Suppressor macrophage treated with lipopolysaccharide for 4 hours (primary cell): ENCODE data around the gene RELB.

Source experiments
- DNase-seq: peaks from one replicate; pipeline ENCODE4 v3.0.0-alpha.2; 2020

Gene RELB

DNA sequence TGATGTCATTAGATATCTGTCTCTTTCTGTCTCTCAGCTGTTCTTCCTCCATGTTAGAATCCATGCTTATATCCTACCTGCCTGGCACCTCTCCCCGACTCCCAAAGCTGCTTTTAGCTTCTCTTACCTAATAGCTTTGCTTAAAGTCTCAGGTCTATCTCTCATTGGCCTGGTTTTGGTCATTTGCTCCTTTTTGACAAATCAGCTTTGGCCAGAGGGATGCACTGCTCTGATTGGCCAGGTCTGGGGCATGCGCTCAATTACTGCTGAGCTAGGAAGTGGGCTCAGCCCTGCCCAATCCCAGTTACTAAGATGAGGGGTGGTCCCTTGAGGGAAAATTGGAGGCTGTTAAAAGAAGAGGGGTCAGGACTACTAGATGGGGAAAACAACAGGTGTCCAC is 26.1 kb downstream of the RELB start:
- no peak for DNase-seq

DNA sequence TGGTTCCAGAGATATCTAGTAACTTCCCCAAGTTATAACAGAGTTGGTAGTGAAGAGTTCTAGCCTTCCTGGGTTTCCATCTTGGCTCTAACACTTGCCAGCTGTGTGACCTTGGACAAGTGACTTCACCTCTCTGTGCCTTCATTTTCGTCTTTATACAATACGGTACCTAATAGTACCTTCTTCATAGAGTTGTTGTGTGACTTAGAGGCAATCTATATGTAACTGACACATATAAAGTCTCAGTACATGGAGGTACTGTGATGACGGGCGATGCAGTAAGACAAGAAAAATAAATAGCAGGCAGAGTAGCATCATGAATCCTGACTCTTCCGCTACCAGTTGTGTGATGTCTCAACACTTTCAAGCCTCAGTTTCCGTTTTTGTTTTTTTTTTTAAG is 29.6 kb downstream of the RELB start:
- no peak for DNase-seq

- DNase-seq: no peak
These were observed 31.2 kb downstream of the RELB start for GRCh38 chr19:45032421-45032820.

GRCh38 chr19:45035755-45036154 is 34.5 kb downstream of the RELB start:
- DNase-seq: no peak

DNA sequence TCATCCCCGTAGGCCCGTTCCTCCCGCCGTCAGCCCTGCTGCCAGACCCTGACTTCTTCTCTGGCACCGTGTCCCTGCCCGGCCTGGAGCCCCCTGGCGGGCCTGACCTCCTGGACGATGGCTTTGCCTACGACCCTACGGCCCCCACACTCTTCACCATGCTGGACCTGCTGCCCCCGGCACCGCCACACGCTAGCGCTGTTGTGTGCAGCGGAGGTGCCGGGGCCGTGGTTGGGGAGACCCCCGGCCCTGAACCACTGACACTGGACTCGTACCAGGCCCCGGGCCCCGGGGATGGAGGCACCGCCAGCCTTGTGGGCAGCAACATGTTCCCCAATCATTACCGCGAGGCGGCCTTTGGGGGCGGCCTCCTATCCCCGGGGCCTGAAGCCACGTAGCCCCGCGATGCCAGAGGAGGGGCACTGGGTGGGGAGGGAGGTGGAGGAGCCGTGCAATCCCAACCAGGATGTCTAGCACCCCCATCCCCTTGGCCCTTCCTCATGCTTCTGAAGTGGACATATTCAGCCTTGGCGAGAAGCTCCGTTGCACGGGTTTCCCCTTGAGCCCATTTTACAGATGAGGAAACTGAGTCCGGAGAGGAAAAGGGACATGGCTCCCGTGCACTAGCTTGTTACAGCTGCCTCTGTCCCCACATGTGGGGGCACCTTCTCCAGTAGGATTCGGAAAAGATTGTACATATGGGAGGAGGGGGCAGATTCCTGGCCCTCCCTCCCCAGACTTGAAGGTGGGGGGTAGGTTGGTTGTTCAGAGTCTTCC is 36.3 kb downstream of the RELB start:
- DNase-seq: no peak

GRCh38 chr19:45038931-45039893 is 37.9 kb downstream of the RELB start, which contains the start of gene CLASRP:
TSS of gene CLASRP (plus strand) at chr19:45039045. CDS start at chr19:45040213, 1,168 bp downstream.
- peak; percentile 97 for DNase-seq

- DNase-seq: peak; percentile 88
These were observed 39.0 kb downstream of the RELB start for GRCh38 chr19:45040059-45040771.

GRCh38 chr19:45041125-45041524 is 39.9 kb downstream of the RELB start:
- DNase-seq: no peak

DNA sequence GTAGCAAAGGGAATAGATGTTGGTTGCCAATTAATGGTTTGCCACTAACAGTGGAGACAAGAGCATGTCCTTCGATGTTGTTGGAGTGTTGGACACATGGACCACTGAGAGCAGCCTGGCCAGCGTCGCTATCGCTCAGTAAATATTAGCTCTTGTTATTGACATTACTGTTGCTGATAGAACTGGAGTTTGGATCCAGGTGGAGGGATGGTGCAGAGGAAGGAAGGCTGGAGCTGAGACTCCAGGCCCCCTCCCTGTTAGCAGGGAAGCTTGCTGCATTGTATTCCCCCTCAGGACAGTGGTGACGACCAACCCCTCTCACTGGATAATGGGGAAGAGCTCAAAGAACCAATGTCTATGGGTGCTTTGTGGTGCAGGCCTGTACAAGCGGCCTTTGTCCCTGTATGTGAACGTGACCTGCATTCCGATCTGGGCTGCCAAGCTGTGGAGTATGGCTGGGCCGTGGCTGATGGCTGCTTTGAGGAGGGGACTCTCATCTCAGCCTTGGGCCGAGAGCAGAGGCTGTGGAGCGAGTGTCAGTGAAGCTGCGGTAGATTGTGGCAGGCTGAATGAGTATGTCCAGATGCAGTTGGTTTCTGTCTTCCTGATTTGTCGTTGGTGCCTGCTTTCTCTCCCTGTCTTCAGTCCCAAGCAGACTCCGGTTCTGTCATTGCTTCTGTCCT is 44.5 kb downstream of the RELB start:
- DNase-seq: no peak

DNA sequence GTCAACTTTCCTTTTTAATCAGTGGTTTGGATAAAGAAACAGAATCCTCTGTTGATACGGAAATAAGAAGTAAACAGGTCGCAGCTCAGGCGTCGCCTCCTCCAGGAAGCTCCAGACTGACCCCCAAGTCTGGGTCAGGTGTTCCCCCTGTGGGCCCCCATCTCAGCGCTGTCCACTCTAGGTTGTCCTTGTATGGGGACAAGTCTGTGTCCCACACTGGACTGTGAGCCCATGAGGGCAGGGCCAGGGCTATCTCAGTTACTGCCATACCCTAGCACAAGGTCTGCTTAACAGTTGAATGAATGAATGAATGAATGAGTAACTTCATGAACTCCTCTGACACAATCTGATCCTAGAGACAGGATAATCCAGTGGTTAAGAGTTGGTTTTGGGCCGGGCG is 45.1 kb downstream of the RELB start:
- DNase-seq: no peak

DNA sequence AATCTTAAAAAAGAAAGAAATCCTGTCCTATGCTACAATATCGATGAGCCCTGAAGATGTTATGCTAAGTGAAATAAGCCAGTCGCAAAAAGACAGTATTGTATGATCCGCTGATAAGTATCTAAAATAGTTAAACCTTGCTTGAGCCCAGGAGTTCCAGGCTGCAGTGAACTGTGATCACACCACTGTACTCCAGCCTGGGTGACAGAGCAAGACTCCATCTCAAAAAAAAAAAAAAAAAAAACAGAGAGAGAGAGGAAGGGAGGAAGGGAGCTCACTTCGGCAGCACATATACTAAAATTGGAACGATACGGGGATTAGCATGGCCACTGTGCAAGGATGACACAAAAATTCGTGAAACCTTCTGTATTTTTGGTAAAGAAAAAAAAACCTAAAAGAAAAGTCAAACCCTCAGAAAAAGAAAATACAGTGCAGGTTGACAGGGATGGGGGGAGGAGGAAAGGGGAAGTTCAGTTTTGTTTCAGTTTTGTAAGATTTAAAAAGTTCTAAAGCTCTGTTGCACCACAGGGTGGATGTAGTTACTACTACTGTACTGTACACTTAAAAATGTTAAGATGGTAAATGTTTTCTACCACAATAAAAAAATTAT is 46.0 kb downstream of the RELB start:
- peak; percentile 68 for DNase-seq

- no peak for DNase-seq
These were observed 47.9 kb downstream of the RELB start for GRCh38 chr19:45049073-45049736.

GRCh38 chr19:45050036-45050435 is 48.8 kb downstream of the RELB start:
- DNase-seq: no peak

- DNase-seq: no peak
These were observed 50.8 kb downstream of the RELB start for GRCh38 chr19:45051929-45052579.

DNA sequence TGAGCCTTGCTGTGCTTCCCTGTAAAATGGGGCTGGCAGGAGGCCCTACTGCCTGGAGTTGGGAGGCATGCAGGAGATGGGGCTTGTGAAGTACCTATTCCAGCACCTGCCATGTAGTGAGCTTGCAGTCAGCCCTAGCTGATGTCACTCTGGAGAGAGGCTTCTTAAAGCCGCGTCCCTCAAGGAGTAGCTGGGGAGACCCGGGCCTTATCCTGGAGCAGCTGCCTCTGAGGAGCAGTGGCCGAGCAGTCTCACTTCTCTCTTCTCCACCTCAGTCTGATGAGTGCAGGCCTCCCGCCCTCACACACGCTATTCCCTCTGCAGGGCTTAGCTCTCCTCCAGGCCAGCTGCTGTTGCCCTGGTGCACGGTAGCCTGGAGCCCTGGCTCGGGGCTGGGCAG is 55.6 kb downstream of the RELB start:
- DNase-seq: no peak

- no peak for DNase-seq
These were observed 56.2 kb downstream of the RELB start for GRCh38 chr19:45057444-45057843.

GRCh38 chr19:45058622-45059159 is 57.4 kb downstream of the RELB start:
- DNase-seq: no peak

DNA sequence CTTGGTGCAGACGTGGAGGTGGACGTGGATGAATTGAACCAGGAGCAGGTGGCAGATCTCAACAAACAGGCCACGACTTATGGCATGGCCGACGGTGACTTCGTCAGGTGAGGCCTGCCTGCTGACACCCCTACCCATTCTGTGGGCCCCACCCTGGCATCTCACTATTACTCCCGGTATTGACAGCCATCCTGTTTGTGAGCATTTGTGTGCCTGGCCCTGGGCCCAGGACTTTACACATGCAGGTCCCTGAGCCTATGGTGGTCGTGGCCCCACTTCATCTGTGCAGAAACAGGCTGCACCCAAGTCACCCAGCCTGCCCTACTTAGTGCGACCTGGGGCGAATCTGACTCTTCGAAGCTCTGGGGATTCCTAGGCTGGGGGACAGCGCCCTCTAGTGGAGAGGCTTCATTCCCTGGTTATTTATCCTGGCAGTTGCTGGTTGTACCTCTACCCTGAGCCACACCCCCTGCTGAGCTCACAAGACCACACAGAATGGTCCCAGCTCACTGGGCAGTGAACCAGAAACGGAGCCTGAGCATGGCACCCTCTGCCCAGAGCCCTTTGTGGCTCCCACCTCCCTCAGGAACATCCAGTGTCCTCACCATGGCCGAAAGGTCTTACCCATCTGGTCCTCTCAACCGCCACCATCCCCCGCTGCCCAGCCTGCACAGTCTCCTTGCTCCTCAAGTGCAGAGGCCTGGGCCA is 58.1 kb downstream of the RELB start:
- DNase-seq: peak; percentile 88

DNA sequence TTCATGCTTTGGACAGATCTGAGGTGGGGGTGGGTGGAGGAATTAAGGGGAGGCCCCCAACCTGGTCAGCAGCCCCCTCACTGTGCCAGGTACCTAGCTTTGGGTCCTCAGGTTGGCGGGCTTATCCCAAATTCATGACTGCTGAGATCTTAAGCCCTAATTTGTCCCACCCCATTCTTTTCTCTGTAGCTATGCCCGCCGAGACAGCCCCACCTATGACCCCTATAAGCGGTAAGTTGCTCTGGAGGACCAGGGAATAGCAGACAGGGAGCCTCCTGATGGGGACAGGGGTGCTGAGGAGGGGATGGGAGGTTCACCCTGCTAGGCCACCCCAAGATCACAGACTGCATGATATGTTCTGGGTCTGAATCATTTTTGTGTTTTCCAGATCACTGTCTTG is 60.7 kb downstream of the RELB start:
- DNase-seq: no peak
